Epidermal melanocyte (primary cell): ENCODE data around the gene TTC33.
A peak's percentile ranks its signal among the peaks of the same experiment; 100 is the strongest.

Source experiments
- DNase-seq: peaks from one replicate; pipeline ENCODE4 v3.0.0; 2011; ENCODE audit warnings: low spot score; ENCODE audit not compliant: insufficient read length

The TTC33 gene

DNA sequence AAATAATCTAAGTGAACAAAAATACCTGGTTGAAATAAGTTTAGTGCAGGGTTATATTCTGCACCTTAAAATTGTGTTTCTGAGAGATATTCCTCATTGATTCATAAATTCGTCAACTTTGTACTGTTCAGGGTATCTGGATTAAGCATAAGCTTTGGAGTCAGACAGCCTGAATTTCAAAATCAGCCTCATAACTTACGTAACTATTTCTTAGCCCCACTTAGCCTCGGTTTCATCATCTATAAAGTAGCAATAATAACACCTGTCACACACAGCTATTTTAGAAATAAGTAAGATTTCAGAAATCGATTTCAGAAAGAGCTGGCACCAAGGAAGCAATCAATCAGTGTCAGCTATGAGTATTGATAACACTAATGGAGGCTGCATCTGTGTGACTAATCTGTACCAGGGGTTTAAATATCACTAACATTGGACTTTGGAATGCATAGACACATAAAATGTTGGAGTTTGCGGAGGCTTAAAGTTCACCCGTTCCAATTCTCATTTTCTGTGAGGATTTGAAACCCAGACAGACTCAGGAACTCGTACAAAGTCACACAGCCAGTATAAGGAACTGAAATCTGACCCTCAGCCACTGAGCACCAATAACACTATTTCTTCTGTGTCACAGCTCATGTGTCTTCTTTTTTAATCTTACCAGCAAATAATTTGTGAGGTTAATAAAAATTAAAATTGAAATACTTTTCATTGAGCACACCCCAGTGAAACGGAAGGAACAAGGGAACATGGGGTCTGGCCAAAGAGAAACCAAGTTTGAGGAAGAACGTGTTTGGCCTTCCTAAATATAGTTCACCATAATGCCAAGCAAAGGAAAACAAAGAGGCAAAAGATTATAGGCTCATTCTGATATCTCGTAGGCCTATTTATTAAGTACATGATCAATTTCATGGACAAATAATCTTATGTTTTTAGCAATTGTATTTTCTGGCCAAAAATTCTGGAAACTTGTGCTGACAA, 270.5 kb downstream of the TTC33 start:
- no peak for DNase-seq

DNA sequence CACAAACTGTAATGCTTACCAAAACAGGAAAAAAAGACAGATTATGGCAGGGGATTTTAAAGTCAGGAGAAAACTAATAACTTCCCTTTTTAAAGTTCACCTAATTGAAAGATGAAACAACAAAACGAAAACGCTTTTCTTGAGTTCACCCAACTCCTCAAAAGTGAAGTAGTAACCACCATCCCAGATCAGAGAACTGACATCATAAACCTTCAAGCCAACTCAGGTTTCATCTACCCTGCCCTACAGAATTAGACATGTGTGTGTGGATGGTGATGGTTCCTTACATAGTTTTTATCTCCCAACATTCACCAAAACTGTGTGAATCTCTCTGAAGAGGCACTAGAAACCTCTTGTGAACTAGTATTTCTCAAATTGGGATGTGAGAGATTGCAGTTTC, 271.3 kb downstream of the TTC33 start:
- no peak for DNase-seq

DNA sequence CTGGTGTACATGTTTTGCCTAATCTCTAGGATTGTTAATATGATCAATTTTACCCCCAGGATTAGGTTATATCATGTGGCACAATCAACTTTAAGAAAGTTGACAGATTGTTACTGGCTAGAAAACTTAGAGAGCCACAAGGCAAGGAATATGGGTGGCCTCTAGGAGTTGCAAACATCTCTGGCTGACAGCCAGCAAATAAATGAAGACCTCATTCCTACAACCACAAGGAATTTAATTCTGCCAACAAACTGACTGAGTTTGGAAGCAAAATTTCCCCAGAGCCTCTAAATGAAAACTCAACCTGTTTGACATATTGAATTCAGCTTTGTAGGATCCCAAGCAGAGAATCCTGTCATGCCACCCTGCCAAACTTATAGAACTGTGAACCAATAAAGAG, 272.4 kb downstream of the TTC33 start:
- DNase-seq: no peak

DNA sequence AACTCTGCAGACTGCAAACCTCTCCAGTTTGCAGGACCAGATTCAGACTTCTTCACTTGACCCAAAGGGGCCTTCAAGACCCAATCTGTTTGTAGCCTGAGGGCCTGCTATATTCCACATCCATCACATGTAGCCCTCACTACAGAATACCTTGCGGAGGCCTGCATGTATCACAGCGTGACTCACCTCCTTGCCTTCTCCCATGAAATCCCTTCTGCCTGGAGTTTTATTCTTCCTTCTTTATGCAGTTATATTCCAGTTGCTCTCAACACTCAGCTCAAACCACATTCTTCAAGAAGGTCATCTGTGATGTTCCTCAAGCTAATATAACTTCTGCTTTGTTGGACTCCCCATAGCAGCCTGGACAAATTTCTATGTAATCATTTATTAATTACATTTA, 274.5 kb downstream of the TTC33 start:
- DNase-seq: no peak

DNA sequence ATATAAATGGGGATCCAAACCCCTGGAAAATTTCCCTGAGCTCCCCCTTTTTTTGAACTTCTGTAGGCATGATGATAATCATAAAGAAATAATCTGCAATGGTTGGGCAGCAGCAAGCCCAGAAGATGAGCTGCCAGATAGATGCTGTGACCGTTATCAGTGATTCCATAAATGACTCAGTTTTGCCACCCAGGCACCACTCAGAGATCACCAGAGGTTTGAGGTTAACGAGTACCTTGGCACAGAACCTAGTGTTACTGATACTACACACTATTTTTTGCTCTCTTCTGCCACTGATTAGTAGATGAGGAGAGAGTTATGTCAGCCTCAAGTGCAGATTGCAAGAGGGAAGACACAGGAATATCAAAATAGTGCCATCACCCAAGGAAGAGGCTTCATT, 275.4 kb downstream of the TTC33 start:
- DNase-seq: no peak

DNA sequence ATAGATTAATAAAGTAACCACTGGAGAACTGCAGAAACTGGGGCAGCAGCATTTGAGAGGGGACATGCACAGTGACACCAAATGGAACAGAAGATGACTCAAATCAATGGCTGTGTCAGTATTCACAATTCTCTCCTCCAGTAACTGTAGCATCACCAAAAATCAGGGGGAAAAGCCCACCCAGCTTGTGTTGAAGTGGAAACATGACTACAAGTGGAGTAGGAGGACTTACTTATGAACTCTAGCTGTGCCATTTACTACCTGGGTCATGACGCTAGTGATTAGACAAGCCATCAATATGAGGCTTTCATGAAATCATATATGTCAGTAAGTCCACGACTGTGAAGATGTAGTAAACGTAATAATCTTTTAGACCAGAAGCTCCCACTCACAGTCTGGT, 275.8 kb downstream of the TTC33 start:
- DNase-seq: no peak

DNA sequence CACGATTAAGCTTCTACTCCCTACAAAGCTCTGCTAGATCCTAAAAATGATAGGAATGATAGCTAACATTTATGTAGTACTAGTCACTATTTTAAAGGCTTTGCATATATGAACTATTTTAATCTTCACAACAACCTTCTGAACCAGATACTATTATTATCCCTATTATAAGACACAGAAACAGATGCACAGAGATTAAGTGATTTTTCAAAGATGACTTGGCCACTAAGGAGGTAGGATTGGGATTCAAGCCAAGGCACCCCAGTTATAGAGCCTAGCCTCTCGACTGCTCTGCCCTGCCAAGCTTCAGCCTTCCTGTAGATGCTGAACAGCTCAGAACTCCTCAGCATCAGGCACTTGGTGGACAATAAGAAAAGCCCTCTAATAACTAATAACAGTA, 277.0 kb downstream of the TTC33 start:
- no peak for DNase-seq

DNA sequence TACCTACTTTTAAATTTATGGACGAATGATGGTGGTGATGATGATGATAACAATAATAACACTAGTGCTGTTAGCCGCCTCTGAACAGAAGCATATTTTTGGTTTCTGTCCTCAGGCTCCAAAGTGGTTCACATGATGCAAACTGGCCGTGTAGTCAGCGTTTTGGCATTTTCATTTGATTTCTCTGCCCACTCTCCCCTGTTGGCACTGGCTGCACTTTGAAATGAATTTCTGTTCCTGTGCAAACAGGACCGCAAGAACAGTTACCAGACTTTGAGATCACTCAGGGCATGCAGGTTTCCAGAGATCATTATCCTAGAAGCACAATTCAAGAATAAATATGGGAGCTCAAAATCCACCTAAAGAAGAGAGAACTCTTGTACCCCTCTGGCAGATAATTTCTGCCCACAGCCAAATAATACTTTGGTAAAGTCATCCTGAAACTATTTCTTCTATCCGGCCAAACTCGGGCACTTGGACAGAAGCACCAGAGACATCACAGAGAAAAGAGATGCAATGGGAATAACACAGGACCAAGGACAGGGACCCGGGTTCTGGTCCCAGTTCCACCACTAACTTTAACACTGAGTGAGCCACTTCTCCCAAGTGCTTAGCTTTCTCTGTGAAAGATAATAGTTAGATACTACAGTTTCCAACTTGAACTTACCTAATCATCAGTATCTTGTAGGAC, 277.8 kb downstream of the TTC33 start:
- DNase-seq: peak; percentile 27

DNA sequence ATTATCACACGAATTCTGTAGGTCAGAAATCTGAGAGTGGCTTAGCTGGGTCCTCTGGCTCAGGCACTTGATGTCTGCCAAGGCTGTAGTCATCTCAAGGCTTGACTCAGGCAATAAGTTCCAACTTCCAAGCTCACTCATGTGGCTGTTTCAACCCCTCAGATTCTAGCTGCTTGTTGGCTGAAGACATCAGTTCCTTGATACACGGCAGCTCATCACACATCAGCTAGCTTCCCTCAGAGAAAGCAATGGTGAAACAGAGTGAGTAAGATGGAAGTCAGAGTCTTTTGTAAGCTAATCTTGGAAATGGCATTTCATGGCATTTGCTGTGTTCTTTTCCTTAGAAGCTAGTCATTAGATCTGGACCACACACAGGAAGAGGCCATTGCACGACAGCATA, 280.2 kb downstream of the TTC33 start:
- DNase-seq: no peak

DNA sequence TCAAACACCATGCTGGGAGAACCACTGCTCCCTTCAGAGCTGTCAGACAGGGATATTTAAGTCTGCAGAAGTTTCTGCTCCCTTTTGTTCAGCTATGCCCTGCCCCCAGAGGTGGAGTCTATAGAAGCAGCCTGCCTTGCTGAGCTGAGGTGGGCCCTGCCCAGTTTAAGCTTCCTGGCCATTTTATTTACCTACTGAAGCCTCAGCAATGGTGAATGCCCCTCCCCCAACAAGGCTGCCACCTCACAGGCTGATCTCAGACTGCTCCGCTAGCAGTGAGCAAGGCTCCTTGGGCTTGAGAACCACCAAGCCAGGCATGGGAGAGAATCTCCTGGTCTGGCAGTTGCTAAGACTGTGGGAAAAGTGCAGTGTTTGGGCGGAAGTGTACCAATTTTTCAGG, 281.5 kb downstream of the TTC33 start:
- no peak for DNase-seq

DNA sequence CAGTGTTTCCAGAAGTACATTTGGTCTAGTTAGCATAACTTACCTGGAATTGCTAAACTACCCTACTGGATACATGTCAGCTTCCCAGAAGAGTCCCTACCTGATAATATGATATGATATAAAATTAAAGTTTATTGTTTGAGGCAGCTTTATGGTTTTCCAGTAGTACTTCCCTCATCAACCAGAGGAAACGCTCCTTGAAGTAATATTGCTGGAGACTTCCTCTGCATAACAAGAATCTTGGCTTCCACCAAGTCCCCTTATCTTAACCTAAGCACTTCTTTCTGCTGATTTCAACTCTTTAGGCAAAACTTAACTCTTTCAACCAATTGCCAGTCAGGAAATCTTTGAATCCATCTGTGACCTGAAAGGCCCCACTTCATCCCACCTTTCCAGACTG, 290.3 kb downstream of the TTC33 start:
- no peak for DNase-seq

DNA sequence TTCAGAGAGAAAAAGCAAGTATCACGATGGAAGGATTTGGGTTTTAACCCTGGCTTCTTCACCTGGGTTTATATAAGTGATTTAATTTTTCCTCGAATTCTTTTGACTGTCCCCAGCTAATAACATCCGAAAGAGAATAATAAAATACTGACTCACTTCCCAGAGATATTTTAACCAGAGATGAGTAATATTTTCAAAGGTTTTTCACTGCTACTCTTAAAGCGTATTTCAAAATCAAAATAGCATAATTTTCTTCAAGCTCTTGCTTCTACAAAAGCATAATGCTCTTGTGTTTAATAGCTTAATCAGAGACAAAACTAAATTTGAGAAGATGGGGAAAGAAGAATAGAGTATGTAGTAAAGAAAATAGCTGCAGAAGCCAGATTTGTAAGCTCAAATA, 291.2 kb downstream of the TTC33 start:
- no peak for DNase-seq
